Activated T-cell treated with anti-CD3 and anti-CD28 coated beads, Interleukin-2, amount 50 U/mL, for 72 hours (primary cell): Measurements from ENCODE around the gene JAKMIP1. TPM values are rescaled to one million over a fixed set of nuclear protein-coding genes. Genes with fewer than 3 reads are reported as not detected.
A peak's percentile ranks its signal among the peaks of the same experiment; 100 is the strongest.

Source experiments
- ATAC-seq, 2 donors: fragments of 150-1000 bp; cut with Tn5 transposase; replicated peaks in 1 of 2; 2 replicates each; pipeline ENCODE4 v1.10.0; 2021; ENCODE audit warnings: moderate library complexity in 2 of 2, mild to moderate bottlenecking in 1 of 2
- DNase-seq, 2 donors: peaks; one replicate each; pipeline ENCODE4 v3.0.0; 2021 to 2022; ENCODE audit warnings: mixed read lengths in 1 of 2
- H3K27ac Mint-ChIP-seq: one replicate; pipeline ENCODE4 v1.8.0; 2022; ENCODE audit warnings: mild to moderate bottlenecking, moderate library complexity, mixed read lengths
- H3K27me3 Mint-ChIP-seq: one replicate; pipeline ENCODE4 v1.8.0; 2022; ENCODE audit warnings: low read depth, mixed read lengths
- H3K36me3 Mint-ChIP-seq, 2 donors: one replicate each; pipeline ENCODE4 v1.8.0; 2022; ENCODE audit warnings: mixed read lengths in 2 of 2, mild to moderate bottlenecking in 1 of 2; ENCODE audit not compliant: insufficient read depth in 2 of 2
- H3K4me1 Mint-ChIP-seq: one replicate; pipeline ENCODE4 v1.8.0; 2022; ENCODE audit warnings: low read depth, mixed read lengths
- H3K4me3 Mint-ChIP-seq, 2 donors: one replicate each; pipeline ENCODE4 v1.8.0; 2022; ENCODE audit warnings: mild to moderate bottlenecking in 2 of 2, mixed read lengths in 2 of 2, moderate library complexity in 2 of 2
- H3K9me3 Mint-ChIP-seq, 2 donors: one replicate each; pipeline ENCODE4 v1.8.0; 2022; ENCODE audit warnings: mixed read lengths in 2 of 2
- total RNA-seq, 2 donors: library from RNA; stranded (reverse); gene quantifications; one replicate each; pipeline ENCODE4 v1.2.3, GENCODE V29; 2022

Gene JAKMIP1
- total RNA-seq, 2 donors from 2014 or later, result 9.0 to 33.7 TPM

DNA sequence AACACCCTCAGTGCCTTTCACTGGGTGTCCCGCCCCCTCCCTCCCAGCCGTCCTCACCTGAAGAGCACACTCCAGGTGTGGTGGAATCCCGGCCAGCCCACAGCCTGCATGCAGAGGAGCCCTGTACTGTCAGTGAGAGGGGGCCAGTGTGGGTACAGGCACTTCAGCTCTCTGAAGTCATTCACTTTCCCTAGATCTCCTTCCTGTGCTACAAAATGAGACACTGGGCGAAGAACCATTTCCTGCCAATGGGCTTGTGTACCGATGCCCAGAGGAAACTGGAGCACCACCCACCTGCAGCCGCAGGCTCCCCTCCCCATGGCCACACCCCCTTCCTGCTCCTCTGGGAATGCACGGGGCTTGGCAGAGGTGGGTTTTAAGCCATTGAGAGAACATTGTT is 108.2 kb downstream of the JAKMIP1 start:
- H3K4me3 Mint-ChIP-seq, result no peak overlapping the region
- ATAC-seq, result no peak
- no peaks in the 10 kb centered on the region for H3K36me3 Mint-ChIP-seq
- peaks cover 0 to 2% of the 10 kb centered on the region in 2 donors for H3K9me3 Mint-ChIP-seq
- peaks cover 11% of the 10 kb centered on the region for H3K27me3 Mint-ChIP-seq
- no peak for DNase-seq
- peaks cover 5% of the 10 kb centered on the region for H3K4me1 Mint-ChIP-seq
- no peak overlapping the region for H3K27ac Mint-ChIP-seq

DNA sequence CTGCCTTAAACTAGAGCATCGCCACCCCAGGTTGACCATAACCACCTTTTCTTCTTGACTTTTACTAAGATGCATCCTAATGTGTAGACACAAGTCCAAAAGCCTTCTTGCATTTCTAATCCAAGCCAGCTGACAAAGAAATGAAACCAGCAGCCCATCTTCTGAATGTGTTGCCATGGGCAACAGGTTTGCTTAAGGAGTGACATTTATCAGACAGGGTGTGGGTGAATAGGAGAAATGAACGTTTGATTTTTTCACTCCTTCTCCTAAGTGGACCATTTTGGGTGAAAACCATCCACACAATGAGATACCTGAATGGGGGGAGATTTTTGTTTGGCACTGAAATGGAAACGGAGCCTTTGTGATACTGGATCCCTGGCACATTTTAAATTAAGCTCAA is 109.4 kb downstream of the JAKMIP1 start:
- DNase-seq (no peak), ATAC-seq (no peak)
- Mint-ChIP-seq H3K4me1 (peaks cover 5% of the 10 kb centered on the region), H3K36me3 (no peaks in the 10 kb centered on the region), H3K27me3 (peaks cover 11% of the 10 kb centered on the region), H3K27ac (no peak overlapping the region), H3K4me3 (no peak overlapping the region), H3K9me3 (peaks cover 0 to 2% of the 10 kb centered on the region in 2 donors)

DNA sequence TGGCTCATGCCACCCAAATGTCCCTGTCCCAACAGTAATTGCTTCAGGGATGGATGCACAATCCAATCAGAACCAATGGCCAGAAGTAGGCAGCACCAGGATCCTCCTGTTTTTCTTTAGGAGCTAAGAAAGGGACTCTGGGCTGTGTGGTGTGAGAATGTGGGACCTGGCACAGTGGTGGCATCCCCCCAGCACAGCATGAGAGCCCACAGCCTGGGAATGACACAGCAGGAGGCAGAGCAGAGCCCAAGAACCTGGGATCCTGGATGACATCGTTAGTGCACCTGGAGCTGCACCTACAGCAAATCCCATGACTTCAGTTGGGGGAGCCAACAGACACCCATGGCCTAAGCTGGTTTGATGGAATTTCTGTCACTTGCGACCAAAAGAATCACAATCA is 111.4 kb downstream of the JAKMIP1 start:
- no peak overlapping the region for H3K27ac Mint-ChIP-seq
- no peak overlapping the region for H3K4me3 Mint-ChIP-seq
- no peak for DNase-seq
- H3K27me3 Mint-ChIP-seq, result no peaks in the 10 kb centered on the region
- H3K9me3 Mint-ChIP-seq, result peaks cover 0 to 2% of the 10 kb centered on the region in 2 donors
- H3K4me1 Mint-ChIP-seq, result no peaks in the 10 kb centered on the region
- ATAC-seq, result no peak
- peaks cover 0 to 2% of the 10 kb centered on the region in 2 donors for H3K36me3 Mint-ChIP-seq

DNA sequence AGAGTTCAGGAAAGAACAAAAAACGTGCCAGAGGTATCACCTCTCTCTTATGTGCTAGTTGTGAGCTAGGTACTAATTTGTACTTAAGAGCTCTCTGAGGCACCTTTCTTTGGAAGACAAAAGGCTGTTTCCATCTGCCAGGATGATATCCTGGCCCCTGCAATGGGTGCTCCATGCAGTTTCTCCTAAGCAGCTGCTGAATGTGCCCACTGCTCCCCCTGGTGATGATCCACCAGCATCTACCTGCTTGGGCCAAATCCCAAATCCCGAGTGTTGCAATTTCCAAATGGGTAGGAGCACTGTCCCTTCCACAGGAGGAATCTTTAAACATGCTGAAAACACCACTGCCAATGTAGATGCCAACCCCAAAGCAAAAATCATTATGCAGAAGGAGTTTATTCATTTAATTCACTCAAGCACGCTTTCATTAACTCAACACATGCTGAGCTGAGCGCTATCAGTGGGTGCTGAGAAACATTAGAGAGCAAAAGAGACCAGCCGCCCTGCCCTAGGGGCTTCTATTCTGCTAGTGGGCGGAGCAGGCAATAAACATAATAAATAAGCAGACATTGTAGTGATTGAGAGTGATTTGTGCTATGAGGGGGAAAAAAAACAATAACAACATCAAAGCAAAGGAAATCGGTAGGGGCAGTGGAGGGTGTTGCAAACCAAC is 112.5 kb downstream of the JAKMIP1 start:
- Mint-ChIP-seq H3K36me3 (peaks cover 0 to 2% of the 10 kb centered on the region in 2 donors), H3K27ac (no peak overlapping the region), H3K4me3 (no peak overlapping the region), H3K27me3 (no peaks in the 10 kb centered on the region), H3K9me3 (no peaks in the 10 kb centered on the region), H3K4me1 (no peaks in the 10 kb centered on the region)
- DNase-seq (no peak), ATAC-seq (no peak)

DNA sequence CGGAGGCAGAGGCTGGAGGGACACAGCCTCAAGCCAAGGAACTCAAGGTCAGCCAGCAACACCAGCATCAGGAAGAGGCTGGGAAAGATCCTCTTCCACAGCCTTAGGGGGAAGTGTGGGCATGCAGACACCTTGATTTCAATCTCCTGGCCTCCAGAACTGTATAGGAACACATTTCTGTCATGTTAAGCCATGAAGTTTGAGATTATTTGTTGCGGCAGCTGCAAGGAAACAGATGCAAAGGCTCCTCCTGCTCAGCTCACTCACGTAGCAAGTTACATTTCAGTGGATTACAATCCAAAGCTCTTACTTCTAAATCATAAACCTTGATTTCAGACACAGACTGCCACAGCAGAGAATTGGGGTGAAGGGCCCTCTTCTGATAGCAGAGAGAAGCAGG is 113.5 kb downstream of the JAKMIP1 start:
- no peaks in the 10 kb centered on the region for H3K9me3 Mint-ChIP-seq
- no peak overlapping the region for H3K27ac Mint-ChIP-seq
- DNase-seq (no peak), ATAC-seq (no peak)
- H3K4me3 Mint-ChIP-seq, result no peak overlapping the region
- peaks cover 0 to 2% of the 10 kb centered on the region in 2 donors for H3K36me3 Mint-ChIP-seq
- no peaks in the 10 kb centered on the region for H3K4me1 Mint-ChIP-seq
- no peaks in the 10 kb centered on the region for H3K27me3 Mint-ChIP-seq

DNA sequence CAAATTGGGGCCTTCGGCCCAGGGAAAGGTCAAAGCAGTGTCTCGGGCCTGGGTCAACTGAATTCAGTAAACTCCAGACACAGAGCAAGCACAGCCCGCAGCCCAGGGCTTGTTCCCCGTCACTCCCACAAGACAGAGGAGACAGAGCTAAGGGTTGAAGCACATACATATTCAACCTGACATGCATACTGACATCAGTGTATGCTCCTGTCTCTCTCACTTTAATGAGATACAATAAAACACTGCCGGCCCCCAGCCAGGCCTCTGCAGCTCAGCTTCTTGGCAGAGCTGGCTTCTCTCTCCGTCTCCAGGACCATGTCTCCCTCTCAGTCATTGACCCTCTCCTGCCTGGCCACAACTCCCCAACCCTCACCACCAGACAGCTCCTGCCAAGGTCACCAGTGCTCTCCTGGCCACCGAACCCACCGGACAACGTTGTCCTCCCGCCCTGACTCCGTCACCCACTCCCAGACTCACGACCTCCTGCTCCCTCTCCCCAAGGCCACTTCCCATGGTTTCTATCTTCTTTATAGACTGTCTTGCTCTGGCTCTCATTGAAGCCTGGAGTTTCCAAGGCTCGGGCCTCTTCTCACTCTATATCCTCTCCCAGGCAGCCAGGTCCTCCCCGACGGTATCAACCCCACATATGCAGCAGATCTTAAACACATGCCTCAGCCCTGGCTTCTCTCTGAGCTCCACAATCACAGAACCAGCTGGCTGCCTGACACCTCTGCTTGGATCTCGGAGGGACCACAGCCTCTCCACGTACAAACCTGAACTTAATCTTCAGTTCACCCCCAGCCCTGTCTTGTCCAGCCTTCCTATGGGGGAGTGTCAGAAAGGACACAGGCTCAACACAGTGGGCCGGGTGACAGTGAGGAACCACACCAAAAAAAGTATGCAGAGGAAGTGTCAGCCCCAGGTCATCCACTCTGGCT is 114.4 kb downstream of the JAKMIP1 start:
- DNase-seq (no peak), ATAC-seq (no peak)
- H3K9me3 Mint-ChIP-seq, result peaks cover 0 to under 1% of the 10 kb centered on the region in 2 donors
- peaks cover 0 to 8% of the 10 kb centered on the region in 2 donors for H3K36me3 Mint-ChIP-seq
- H3K27ac Mint-ChIP-seq, result no peak overlapping the region
- no peaks in the 10 kb centered on the region for H3K4me1 Mint-ChIP-seq
- H3K4me3 Mint-ChIP-seq, result no peak overlapping the region
- no peaks in the 10 kb centered on the region for H3K27me3 Mint-ChIP-seq

DNA sequence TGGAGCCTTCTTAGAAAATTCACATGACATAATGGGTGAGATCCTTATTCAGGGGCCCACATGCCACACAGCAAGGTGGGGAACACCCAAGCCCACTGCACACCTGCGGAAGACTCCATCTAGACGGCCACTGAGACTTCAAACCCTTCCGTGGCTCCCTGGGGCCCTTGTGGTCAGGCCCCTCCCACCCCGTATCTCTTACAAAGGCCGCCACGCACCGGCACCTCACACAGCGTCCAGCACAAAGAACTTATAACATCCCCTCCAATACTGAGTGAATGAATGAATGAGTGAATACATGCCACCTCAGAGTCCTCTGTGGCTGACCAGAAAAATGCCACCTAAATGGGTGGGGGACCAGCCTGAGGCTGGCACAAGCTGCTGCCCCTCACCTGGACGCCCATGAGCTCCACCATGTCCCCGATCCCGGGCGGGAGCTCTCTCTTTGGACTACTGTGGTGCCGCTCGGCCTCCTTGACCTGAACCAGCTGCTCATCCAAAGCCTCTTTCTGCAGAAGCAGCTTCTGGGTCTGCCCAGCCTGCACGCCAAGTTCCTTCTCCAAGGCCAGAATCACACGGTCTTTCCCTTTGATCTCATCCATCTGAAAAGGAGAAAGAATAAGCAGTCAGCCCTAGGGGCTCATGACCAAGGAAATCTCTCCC is 115.2 kb downstream of the JAKMIP1 start:
- DNase-seq, result no peak
- peaks cover under 1 to 2% of the 10 kb centered on the region in 2 donors for H3K9me3 Mint-ChIP-seq
- H3K4me3 Mint-ChIP-seq, result no peak overlapping the region
- no peak overlapping the region for H3K27ac Mint-ChIP-seq
- H3K36me3 Mint-ChIP-seq, result peaks cover 0 to 13% of the 10 kb centered on the region in 2 donors
- ATAC-seq, result no peak
- no peaks in the 10 kb centered on the region for H3K4me1 Mint-ChIP-seq
- H3K27me3 Mint-ChIP-seq, result no peaks in the 10 kb centered on the region

DNA sequence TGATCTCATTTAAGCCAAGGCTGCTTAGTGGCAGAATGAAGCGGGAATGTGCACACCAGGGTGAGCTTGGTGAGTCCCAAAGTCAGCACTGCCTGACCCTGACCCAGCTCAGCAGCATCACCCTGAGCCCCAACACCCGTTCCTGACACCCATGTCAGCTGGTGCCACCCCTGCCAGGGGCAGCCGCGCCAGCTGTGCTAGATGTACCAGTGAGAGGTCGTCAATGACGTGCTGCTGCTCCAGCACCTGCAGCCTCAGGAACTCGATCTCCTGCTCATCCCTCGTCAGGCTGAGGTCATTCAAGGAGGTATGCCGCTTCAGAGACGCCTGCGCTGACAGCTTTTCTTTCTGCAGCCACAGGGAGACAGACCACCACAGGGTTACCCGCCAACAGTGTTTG is 120.4 kb downstream of the JAKMIP1 start:
- ATAC-seq, result no peak
- no peaks in the 10 kb centered on the region for H3K4me1 Mint-ChIP-seq

DNA sequence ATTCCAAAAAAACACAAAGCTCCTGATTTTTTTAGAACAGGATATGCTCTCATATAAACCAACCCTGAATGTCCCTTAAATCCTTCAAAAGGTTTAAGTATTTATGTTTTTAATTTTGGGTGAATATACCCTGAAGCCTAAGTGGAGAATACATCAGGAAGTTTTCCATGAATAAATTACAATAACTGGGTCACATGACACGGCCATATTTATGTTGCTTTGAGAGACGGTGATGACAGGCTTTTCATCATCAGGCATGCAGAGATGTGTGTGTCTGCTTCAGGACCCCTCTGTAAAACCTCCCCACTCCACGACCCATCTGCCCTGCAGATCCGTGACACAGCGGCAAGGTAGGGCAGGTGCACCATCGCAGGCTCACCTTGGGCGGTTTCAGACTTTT is 121.8 kb downstream of the JAKMIP1 start:
- peaks cover 0 to 13% of the 10 kb centered on the region in 2 donors for H3K36me3 Mint-ChIP-seq
- peaks cover 1 to 2% of the 10 kb centered on the region in 2 donors for H3K9me3 Mint-ChIP-seq
- H3K4me3 Mint-ChIP-seq, result no peak overlapping the region
- no peaks in the 10 kb centered on the region for H3K4me1 Mint-ChIP-seq
- no peaks in the 10 kb centered on the region for H3K27me3 Mint-ChIP-seq
- no peak for ATAC-seq
- DNase-seq, result no peak
- H3K27ac Mint-ChIP-seq, result no peak overlapping the region

More for the DNA sequence above, 120.4 kb downstream of the JAKMIP1 start:
- no peaks in the 10 kb centered on the region for H3K27me3 Mint-ChIP-seq
- peaks cover 1 to 2% of the 10 kb centered on the region in 2 donors for H3K9me3 Mint-ChIP-seq
- no peak overlapping the region for H3K4me3 Mint-ChIP-seq
- peaks cover 0 to 13% of the 10 kb centered on the region in 2 donors for H3K36me3 Mint-ChIP-seq
- no peak overlapping the region for H3K27ac Mint-ChIP-seq
- no peak for DNase-seq

DNA sequence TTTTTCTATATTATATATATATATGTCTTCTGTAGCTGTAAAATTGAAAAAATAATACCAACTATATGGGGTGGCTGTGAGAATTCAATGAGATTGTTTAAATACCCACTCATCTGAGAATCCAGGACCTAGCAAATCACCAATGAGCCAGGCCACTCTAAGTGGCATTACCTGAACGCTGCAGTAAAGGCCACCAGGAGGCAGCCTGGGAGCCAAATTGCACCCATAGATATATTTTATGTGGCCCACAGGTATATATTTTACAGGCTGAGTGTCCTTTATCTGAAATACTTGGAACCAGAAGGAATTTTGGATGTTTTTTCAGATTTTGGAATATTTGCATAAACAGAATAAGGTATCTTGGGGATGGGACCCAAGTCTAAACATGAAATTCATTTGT is 124.0 kb downstream of the JAKMIP1 start:
- no peak for ATAC-seq
- peaks cover 1 to 2% of the 10 kb centered on the region in 2 donors for H3K9me3 Mint-ChIP-seq
- no peak for DNase-seq
- no peaks in the 10 kb centered on the region for H3K27me3 Mint-ChIP-seq
- H3K4me3 Mint-ChIP-seq, result no peak overlapping the region
- H3K4me1 Mint-ChIP-seq, result no peaks in the 10 kb centered on the region
- peaks cover 0 to 10% of the 10 kb centered on the region in 2 donors for H3K36me3 Mint-ChIP-seq
- no peak overlapping the region for H3K27ac Mint-ChIP-seq

DNA sequence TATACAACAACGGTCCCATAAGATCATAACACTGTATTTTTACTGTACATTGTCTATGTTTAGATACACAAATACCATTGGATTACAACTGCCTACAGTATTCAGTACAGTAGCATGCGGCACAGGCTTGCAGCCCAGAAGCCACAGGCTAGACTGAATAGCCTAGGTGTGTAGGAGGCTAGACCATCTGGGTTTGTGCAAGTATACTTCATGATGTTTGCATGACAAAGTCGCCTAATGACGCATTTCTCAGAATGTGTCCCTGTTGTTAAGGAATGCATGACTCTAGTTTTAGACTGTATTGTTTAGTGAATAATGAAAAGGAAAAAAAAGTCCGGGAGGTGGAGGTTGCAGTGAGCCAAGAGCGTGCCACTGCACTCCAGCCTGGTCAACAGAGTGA is 125.6 kb downstream of the JAKMIP1 start:
- ATAC-seq (no peak), DNase-seq (no peak)
- H3K36me3 Mint-ChIP-seq, result peaks cover 0 to 2% of the 10 kb centered on the region in 2 donors
- H3K4me3 Mint-ChIP-seq, result no peak overlapping the region
- H3K4me1 Mint-ChIP-seq, result no peaks in the 10 kb centered on the region
- H3K9me3 Mint-ChIP-seq, result no peaks in the 10 kb centered on the region
- no peaks in the 10 kb centered on the region for H3K27me3 Mint-ChIP-seq
- H3K27ac Mint-ChIP-seq, result peak overlapping the region; percentile 22

DNA sequence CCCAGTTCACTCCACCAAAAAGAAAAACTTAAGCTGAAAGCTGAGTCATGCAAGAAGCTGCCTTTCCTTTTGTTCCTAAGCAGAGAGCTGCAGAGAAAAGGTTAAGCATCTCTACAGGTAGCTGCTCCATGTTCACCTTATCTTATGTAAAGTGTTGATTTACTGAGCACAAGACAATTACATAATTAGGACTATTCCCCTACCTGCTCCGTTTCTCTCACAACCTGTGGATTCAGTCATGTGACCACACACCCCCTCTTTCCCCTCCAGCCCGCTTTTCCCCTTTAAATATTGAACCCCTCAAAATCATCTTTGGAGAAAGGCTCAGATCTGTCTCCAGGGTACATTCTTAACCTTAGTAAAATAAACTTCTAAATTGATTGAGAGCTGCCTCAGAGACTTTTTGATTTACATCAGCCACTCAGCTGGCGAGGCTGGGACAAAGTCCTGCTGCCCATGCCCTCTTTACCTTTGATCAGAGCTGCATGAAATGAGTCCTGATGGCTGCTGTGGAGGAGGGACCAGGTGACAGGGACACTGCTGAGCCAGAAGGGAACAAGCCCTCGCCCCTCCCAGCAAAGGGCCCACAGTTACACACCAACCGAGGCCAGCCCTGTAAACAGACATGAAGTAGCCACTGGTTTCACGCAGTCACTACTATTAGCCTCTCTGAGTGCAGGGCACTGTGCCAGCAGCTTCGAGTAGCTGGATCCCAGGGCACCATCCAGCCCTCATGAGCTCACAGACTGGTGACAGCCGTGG is 128.2 kb downstream of the JAKMIP1 start:
- no peak overlapping the region for H3K27ac Mint-ChIP-seq

More for the DNA sequence above, 128.2 kb downstream of the JAKMIP1 start:
- ATAC-seq, result no peak
- Mint-ChIP-seq H3K27me3 (no peaks in the 10 kb centered on the region), H3K36me3 (no peaks in the 10 kb centered on the region), H3K4me3 (no peak overlapping the region), H3K9me3 (no peaks in the 10 kb centered on the region), H3K4me1 (no peaks in the 10 kb centered on the region)
- DNase-seq, result no peak
